Muscle of leg (tissue), 11 donors: ENCODE measurements around the gene KIAA1549. TPM values are rescaled to one million over a fixed set of nuclear protein-coding genes. Genes with fewer than 3 reads are reported as not detected.

ENCODE experiments used
- DNase-seq: peaks from one replicate; pipeline ENCODE4 v3.0.0; 2013
- H3K27ac ChIP-seq: one replicate; pipeline ENCODE4 v1.5.1; 2013; ENCODE audit warnings: mild to moderate bottlenecking, low read length, control low read depth
- H3K27me3 ChIP-seq: one replicate; pipeline ENCODE4 v1.6.1; 2013; ENCODE audit warnings: low read length; ENCODE audit not compliant: control insufficient read depth, insufficient read depth
- H3K36me3 ChIP-seq: one replicate; pipeline ENCODE4 v1.6.1; 2013; ENCODE audit warnings: low read length; ENCODE audit not compliant: control insufficient read depth, insufficient read depth
- H3K4me1 ChIP-seq: one replicate; pipeline ENCODE4 v1.6.1; 2013; ENCODE audit warnings: low read length; ENCODE audit not compliant: control insufficient read depth, insufficient read depth
- H3K4me3 ChIP-seq: one replicate; pipeline ENCODE4 v1.5.1; 2013; ENCODE audit warnings: low read length, control low read depth
- H3K9me3 ChIP-seq: replicated peaks from 2 replicates; pipeline ENCODE4 v1.6.1; 2013; ENCODE audit warnings: low read depth, low read length; ENCODE audit not compliant: control insufficient read depth
- WGBS: methylation state at CpG from one replicate; pipeline ENCODE4 v1.1.5; 2013; ENCODE audit warnings: missing lambda C conversion rate; ENCODE audit not compliant: insufficient coverage; 5-methylcytosine and 5-hydroxymethylcytosine counted together
- polyA plus RNA-seq, 8 donors: library from polyadenylated mRNA; unstranded; fragments of 120-200 nt; gene quantifications; one replicate each; pipeline versions ENCODE4 v1.2.1 to v1.2.3, GENCODE V29; 2013; ENCODE audit warnings: inconsistent platforms in 1 of 8, low replicate concordance in 1 of 8; ENCODE audit not compliant: insufficient read length in 8 of 8, insufficient read depth in 1 of 8
- total RNA-seq: library from RNA; stranded (reverse); fragments of 120-200 nt; gene quantifications from one replicate; pipeline ENCODE4 v1.2.4, GENCODE V29; 2013

KIAA1549 gene
- total and polyA plus RNA-seq, 9 donors = 4.1 to 12.0 (median 11.4) TPM

- Histone ChIP-seq H3K4me3 (no peak overlapping the region), H3K27ac (no peak overlapping the region), H3K27me3 (no peaks in the 10 kb centered on the region), H3K9me3 (no peaks in the 10 kb centered on the region), H3K36me3 (peaks cover 25% of the 10 kb centered on the region), H3K4me1 (no peaks in the 10 kb centered on the region)
- WGBS = 60% methylated on average over 2 of the region's 7 CpGs
- DNase-seq = no peak
Measured at GRCh38 chr7:138878051-138878450, 103.1 kb downstream of the KIAA1549 start.

DNA sequence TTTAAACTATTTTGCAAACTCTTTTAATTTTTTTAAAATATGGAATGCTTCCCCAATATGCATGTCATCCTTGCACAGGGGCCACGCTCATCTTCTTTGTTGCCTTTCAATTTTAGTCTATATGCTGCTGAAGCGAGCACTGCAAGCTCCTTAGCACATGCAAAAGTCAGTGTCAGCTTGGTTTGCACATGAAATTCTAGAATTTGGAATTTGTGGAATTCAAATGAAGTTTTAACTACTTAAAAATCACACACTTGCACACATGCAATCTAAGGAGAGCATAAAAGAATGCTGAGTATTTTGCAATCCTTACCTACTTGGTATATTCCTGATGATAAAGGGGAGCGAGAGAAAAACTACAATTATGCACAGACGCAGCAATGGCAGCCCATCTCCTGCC is 104.9 kb downstream of the KIAA1549 start:
- Histone ChIP-seq H3K27me3 (no peaks in the 10 kb centered on the region), H3K9me3 (no peaks in the 10 kb centered on the region), H3K4me1 (no peaks in the 10 kb centered on the region), H3K27ac (no peak overlapping the region), H3K4me3 (no peak overlapping the region), H3K36me3 (peaks cover 21% of the 10 kb centered on the region)
- no peak for DNase-seq
- WGBS = 70% methylated on average over 2 of the region's 4 CpGs

DNA sequence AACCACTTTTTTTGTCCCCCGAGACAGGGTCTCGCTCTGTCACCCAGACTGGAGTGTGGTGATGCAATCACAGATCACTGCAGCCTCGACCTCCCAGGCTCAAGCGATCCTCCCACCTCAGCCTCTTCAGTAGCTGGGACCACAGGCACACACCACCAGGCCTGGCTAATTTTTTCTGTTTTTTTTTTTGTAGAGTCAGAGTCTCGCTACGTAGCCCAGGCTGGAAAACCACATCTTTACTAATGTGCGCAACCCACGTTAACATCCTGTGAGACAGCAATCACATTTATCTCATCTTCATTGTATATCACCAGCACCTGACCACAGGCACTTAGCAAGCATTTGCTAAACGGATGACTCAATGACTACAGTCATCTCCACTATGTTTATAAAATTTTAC is 105.4 kb downstream of the KIAA1549 start:
- H3K4me1 ChIP-seq = no peaks in the 10 kb centered on the region
- H3K36me3 ChIP-seq = peaks cover 22% of the 10 kb centered on the region
- no peak overlapping the region for H3K27ac ChIP-seq
- H3K27me3 ChIP-seq = no peaks in the 10 kb centered on the region
- no peaks in the 10 kb centered on the region for H3K9me3 ChIP-seq
- 96% methylated on average over 8 of the region's 9 CpGs for WGBS
- H3K4me3 ChIP-seq = no peak overlapping the region
- no peak for DNase-seq

DNA sequence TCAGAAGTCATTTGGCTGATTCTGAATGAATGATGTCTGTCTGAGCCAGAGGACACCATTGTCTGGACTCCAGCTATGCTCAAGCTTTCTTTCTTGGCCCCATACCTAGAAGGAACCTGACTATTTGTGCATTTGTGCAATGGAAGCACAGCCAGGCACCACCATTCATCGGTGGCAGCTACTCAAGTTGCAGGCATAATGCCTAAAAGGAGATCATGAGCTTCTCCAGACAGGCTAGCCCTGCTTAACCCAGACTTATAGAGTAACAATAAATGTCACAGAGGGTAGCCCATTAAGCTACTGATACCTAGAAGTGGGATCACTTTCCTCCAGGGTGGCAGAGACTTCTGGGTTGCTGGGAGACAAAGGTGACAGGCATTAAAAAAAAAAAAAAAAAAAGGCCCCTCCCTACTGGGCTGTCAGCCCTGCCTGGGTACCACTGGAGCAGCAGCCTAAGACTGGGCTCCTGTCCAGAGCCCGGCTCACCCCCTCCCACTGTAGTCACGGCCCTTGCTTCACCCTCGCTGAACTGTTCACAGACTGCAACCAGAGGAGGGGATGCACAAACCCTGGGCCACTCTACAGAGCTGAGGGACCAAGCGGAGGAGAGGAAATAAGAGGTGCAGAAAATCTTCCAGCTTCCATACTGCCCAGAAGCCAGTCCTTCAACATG is 107.8 kb downstream of the KIAA1549 start:
- H3K4me3 ChIP-seq = no peak overlapping the region
- no peaks in the 10 kb centered on the region for H3K9me3 ChIP-seq
- 48% methylated on average over 3 of the region's 5 CpGs for WGBS

GRCh38 chr7:138872576-138872975 is 108.6 kb downstream of the KIAA1549 start:
- Histone ChIP-seq H3K27ac (no peak overlapping the region), H3K36me3 (peaks cover 32% of the 10 kb centered on the region), H3K4me3 (no peak overlapping the region), H3K27me3 (no peaks in the 10 kb centered on the region), H3K4me1 (no peaks in the 10 kb centered on the region), H3K9me3 (no peaks in the 10 kb centered on the region)
- 100% methylated on average over 3 of the region's 4 CpGs for WGBS
- no peak for DNase-seq

More for the DNA sequence above, 107.8 kb downstream of the KIAA1549 start:
- no peak for DNase-seq
- Histone ChIP-seq H3K27ac (no peak overlapping the region), H3K27me3 (no peaks in the 10 kb centered on the region), H3K4me1 (no peaks in the 10 kb centered on the region), H3K36me3 (peaks cover 25% of the 10 kb centered on the region)

GRCh38 chr7:138871814-138872090 is 109.4 kb downstream of the KIAA1549 start:
- no peak for DNase-seq
- H3K9me3 ChIP-seq = no peaks in the 10 kb centered on the region
- no peaks in the 10 kb centered on the region for H3K27me3 ChIP-seq
- H3K27ac ChIP-seq = no peak overlapping the region
- 100% methylated on average over 1 of the region's 5 CpGs for WGBS
- peaks cover 40% of the 10 kb centered on the region for H3K36me3 ChIP-seq
- H3K4me1 ChIP-seq = no peaks in the 10 kb centered on the region
- H3K4me3 ChIP-seq = no peak overlapping the region

GRCh38 chr7:138871065-138871813 is 110.0 kb downstream of the KIAA1549 start:
- no peaks in the 10 kb centered on the region for H3K4me1 ChIP-seq
- 92% methylated on average over 13 of the region's 21 CpGs for WGBS
- H3K9me3 ChIP-seq = no peaks in the 10 kb centered on the region
- DNase-seq = no peak
- H3K36me3 ChIP-seq = peaks cover 45% of the 10 kb centered on the region
- H3K4me3 ChIP-seq = no peak overlapping the region
- H3K27me3 ChIP-seq = no peaks in the 10 kb centered on the region
- H3K27ac ChIP-seq = no peak overlapping the region

DNA sequence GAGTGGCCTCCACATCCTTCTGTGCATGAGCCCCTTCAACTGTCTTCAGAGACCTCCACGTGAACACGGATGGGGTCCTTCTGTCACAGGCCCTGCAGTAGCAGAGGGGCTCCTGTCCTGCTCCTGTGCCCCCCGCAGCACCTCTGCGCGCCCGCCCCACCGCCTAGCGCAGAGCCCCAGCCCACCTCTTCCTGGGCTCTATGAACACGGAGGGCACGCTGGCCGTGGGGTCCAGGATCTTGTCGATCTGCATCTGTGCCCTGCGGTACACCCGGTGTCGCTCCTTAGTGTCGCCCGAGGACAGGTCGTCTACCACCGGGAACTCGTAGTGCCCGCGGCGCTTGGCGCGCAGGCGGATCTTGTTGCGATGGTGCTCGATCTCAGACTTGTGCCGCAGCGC is 111.8 kb downstream of the KIAA1549 start:
- Histone ChIP-seq H3K36me3 (peaks cover 45% of the 10 kb centered on the region), H3K27me3 (no peaks in the 10 kb centered on the region), H3K9me3 (no peaks in the 10 kb centered on the region), H3K4me1 (no peaks in the 10 kb centered on the region), H3K4me3 (no peak overlapping the region), H3K27ac (no peak overlapping the region)
- 95% methylated on average over 22 of the region's 30 CpGs for WGBS
- DNase-seq = no peak

DNA sequence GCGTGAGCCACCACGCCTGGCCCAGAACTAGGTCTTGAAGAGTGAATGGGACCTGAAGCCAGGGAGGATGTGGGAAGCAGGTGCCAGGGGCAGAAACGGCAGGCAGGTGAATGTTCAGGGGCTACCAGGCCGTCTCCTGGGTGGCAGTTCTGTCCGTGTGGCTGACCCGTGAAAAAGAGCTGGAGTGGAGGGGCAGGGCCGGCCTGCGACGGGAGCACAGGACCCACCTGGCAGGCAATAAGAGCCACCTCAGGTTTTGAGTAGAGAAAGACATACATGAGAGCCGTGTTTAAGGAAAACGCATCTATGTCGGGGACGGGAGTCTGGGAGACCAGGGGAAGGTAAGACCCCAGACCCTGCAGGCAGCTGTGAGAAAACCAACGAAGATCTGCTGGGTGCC is 112.5 kb downstream of the KIAA1549 start:
- Histone ChIP-seq H3K36me3 (peaks cover 46% of the 10 kb centered on the region), H3K4me3 (no peak overlapping the region), H3K27me3 (no peaks in the 10 kb centered on the region), H3K4me1 (no peaks in the 10 kb centered on the region), H3K27ac (no peak overlapping the region), H3K9me3 (no peaks in the 10 kb centered on the region)
- WGBS = 89% methylated on average over 14 of the region's 14 CpGs
- DNase-seq = no peak

DNA sequence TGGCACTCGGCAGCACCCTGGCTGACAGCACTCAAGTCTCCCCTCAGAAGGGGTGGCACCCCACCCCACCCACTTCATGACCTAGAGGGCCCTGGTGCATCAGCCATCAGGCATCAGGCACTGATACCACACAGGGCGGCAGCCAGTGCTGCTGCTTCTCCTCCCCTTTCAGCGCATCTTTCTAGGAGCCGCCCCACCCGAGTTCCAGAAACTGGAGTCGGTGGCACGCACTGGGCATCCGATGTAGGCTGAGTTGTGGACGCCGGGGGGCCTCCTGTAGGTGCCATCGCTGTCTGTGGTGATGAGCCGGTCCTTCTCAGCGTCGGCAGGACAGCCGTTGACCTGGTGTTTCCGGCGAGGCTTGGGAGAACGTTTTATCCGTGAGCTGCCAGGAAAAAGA is 113.4 kb downstream of the KIAA1549 start:
- DNase-seq = no peak

More for the DNA sequence above, 113.4 kb downstream of the KIAA1549 start:
- H3K9me3 ChIP-seq = no peaks in the 10 kb centered on the region
- H3K36me3 ChIP-seq = peaks cover 50% of the 10 kb centered on the region
- H3K27me3 ChIP-seq = no peaks in the 10 kb centered on the region
- no peaks in the 10 kb centered on the region for H3K4me1 ChIP-seq
- no peak overlapping the region for H3K4me3 ChIP-seq
- no peak overlapping the region for H3K27ac ChIP-seq
- 95% methylated on average over 18 of the region's 19 CpGs for WGBS
